Ovary (tissue), 9 donors: ENCODE measurements around the gene PIK3AP1. TPM values are rescaled to one million over a fixed set of nuclear protein-coding genes. Genes with fewer than 3 reads are reported as not detected.

ENCODE experiments used
- DNase-seq, 5 donors: peaks; one replicate each; pipeline ENCODE4 v3.0.0-alpha.2; 2019 to 2020
- H3K27ac ChIP-seq, 2 donors: fragments of 200-600 bp; one replicate each; pipeline versions ENCODE4 v1.5.1 to v1.8.0; 2019 to 2022
- H3K27me3 ChIP-seq: fragments of 200-600 bp; one replicate; pipeline ENCODE4 v1.8.0; 2022
- H3K36me3 ChIP-seq: fragments of 200-600 bp; sonication (generic); one replicate; pipeline ENCODE4 v1.5.1; 2019
- H3K4me1 ChIP-seq: one replicate; pipeline ENCODE4 v1.8.1; 2013; ENCODE audit warnings: mild to moderate bottlenecking, moderate library complexity; ENCODE audit not compliant: insufficient read depth
- H3K4me3 ChIP-seq: fragments of 200-600 bp; sonication (generic); one replicate; pipeline ENCODE4 v1.5.1; 2017
- H3K9me3 ChIP-seq, 2 donors: fragments of 200-600 bp in 1 of 2; sonication (generic) in 1 of 2; one replicate each; pipeline versions ENCODE4 v1.5.1 to v1.8.1; 2013 to 2019; ENCODE audit warnings: mild to moderate bottlenecking in 1 of 2, moderate library complexity in 1 of 2
- CTCF ChIP-seq, 3 donors: fragments of 450-650 bp in 2 of 3; fragments of 200-600 bp in 1 of 3; IDR thresholded peaks; one replicate each; pipeline versions ENCODE4 v1.5.1 to v1.8.0; 2016 to 2022; ENCODE audit warnings: antibody characterized with exemption in 3 of 3, mild to moderate bottlenecking in 1 of 3
- EP300 ChIP-seq: sonication (generic); formaldehyde crosslinking; IDR thresholded peaks from one replicate; pipeline ENCODE4 v1.6.1; 2017; ENCODE audit warnings: antibody characterized with exemption
- POLR2A ChIP-seq: fragments of 450-650 bp; IDR thresholded peaks from one replicate; pipeline ENCODE4 v1.6.1; 2017; ENCODE audit warnings: antibody characterized with exemption, mild to moderate bottlenecking, moderate library complexity
- WGBS, 3 donors: extraction: QIAGEN DNeasy Blood & Tissue Kit in 1 of 3; methylation state at CpG; one replicate each; pipeline versions ENCODE4 v1.1.5 to v1.1.7; 2013 to 2017; 5-methylcytosine and 5-hydroxymethylcytosine counted together
- intact Hi-C, 4 donors: fragments of 100-400 bp; cut with DNase I; formaldehyde crosslinking; loops; one replicate each; pipeline versions ENCODE4 v1.11.0 to v1.15.1; 2022 to 2023
- polyA plus RNA-seq, 2 donors: library from polyadenylated mRNA; stranded (reverse); fragments of 200-250 nt in 1 of 2; fragments of 350-450 nt in 1 of 2; fragmentation: Illumina TruSeq in 1 of 2; extraction: RNeasy Lipid Tissue Mini Kit (QIAGEN cat#74804) in 1 of 2; gene quantifications; one replicate each; pipeline ENCODE4 v1.2.3, GENCODE V29; 2013 to 2014
- total RNA-seq, 7 donors: library from RNA; depleted of rRNA in 2 of 7; stranded (reverse); fragments of >200 nt in 2 of 7; fragmentation: NEBNext Ultra II Directional in 3 of 7; extraction: Animal tissue kit (Norgen Biotek cat#: 25700) in 3 of 7; gene quantifications; one replicate each; pipeline versions ENCODE4 v1.1.0 to v1.2.4, GENCODE V29; 2016 to 2023
- donor health status: DM: no; HTN: no; CAD: no; lungs with moderate emphysema.
- donor health status: DM: no; HTN: no; CAD: no.
- donor health status: Bipolar disorder and iron deficiency.
- donor health status: DM: yes; HTN: yes; CAD: no.
- donor health status: DM: no; HTN: no; CAD: no.
- donor health status: DM: yes; HTN: yes; CAD: no.

The PIK3AP1 gene
- total and polyA plus RNA-seq, 9 donors, result 2.5 to 14.2 (median 7.8) TPM

- Histone ChIP-seq H3K4me1 (no peaks in the 10 kb centered on the region), H3K27ac (peak overlapping the region in 1 of 2 donors; percentile 42), H3K4me3 (no peak overlapping the region), H3K27me3 (no peaks in the 10 kb centered on the region), H3K9me3 (no peaks in the 10 kb centered on the region), H3K36me3 (no peaks in the 10 kb centered on the region)
- TF ChIP-seq EP300, result no peak
- TF ChIP-seq POLR2A, result no peak
- no peak for TF ChIP-seq CTCF (IDR thresholded peaks at IDR 0.05)
- DNase-seq, result no peak
- intact Hi-C loops, result loop anchor here in 2 of 4 donors (5.0 to 10.0 kb wide), 5 partner anchors 82 to 395 kb away; partner anchors contain the start of gene PIK3AP1 (in 2 of the 2)
- 52 to 57% (median 54%) methylated on average over 4 of the region's 4 CpGs for WGBS, 3 donors
These were observed 80.4 kb downstream of the PIK3AP1 start for GRCh38 chr10:96639899-96640298.

- no peak overlapping the region for H3K27ac ChIP-seq
- TF ChIP-seq CTCF (IDR thresholded peaks at IDR 0.05) (no peak), POLR2A (no peak), EP300 (no peak)
- no peak for DNase-seq
- H3K27me3 ChIP-seq, result no peaks in the 10 kb centered on the region
- 91 to 94% (median 93%) methylated on average over 6 of the region's 6 CpGs for WGBS, 3 donors
- H3K4me1 ChIP-seq, result no peaks in the 10 kb centered on the region
- H3K9me3 ChIP-seq, result no peaks in the 10 kb centered on the region
- intact Hi-C loops, result loop anchor here in 2 of 4 donors (5.0 to 10.0 kb wide), 2 partner anchors 104 to 396 kb away; no protein-coding TSS in a partner anchor
- no peaks in the 10 kb centered on the region for H3K36me3 ChIP-seq
- no peak overlapping the region for H3K4me3 ChIP-seq
These were observed 81.6 kb downstream of the PIK3AP1 start for GRCh38 chr10:96638696-96639095.

- intact Hi-C loops, result loop anchor here in 2 of 4 donors (5.0 to 10.0 kb wide), 2 partner anchors 104 to 397 kb away; no protein-coding TSS in a partner anchor
These were observed 82.2 kb downstream of the PIK3AP1 start for GRCh38 chr10:96638120-96638519.

GRCh38 chr10:96637709-96638108, 82.6 kb downstream of the PIK3AP1 start:
- H3K36me3 ChIP-seq, result no peaks in the 10 kb centered on the region
- H3K27me3 ChIP-seq, result no peaks in the 10 kb centered on the region
- TF ChIP-seq CTCF (IDR thresholded peaks at IDR 0.05) (no peak), POLR2A (no peak), EP300 (no peak)
- H3K4me1 ChIP-seq, result peaks cover 4% of the 10 kb centered on the region
- WGBS, 3 donors, result 89 to 96% (median 94%) methylated on average over 4 of the region's 4 CpGs
- intact Hi-C loops, result loop anchor here in 2 of 4 donors (5.0 to 10.0 kb wide), 2 partner anchors 105 to 397 kb away; no protein-coding TSS in a partner anchor
- no peak for DNase-seq
- H3K4me3 ChIP-seq, result no peak overlapping the region
- H3K9me3 ChIP-seq, result no peaks in the 10 kb centered on the region
- H3K27ac ChIP-seq, result no peak overlapping the region

More at GRCh38 chr10:96638120-96638519, 82.2 kb downstream of the PIK3AP1 start:
- Histone ChIP-seq H3K27ac (no peak overlapping the region), H3K4me1 (no peaks in the 10 kb centered on the region), H3K4me3 (no peak overlapping the region), H3K27me3 (no peaks in the 10 kb centered on the region), H3K9me3 (no peaks in the 10 kb centered on the region), H3K36me3 (no peaks in the 10 kb centered on the region)
- no peak for DNase-seq
- TF ChIP-seq POLR2A (no peak), CTCF (IDR thresholded peaks at IDR 0.05) (no peak), EP300 (no peak)
- WGBS, 3 donors, result 80 to 85% (median 84%) methylated on average over 3 of the region's 3 CpGs
